Body of pancreas (tissue), 4 donors: Measurements from ENCODE around the gene DSC3. TPM values are rescaled to one million over a fixed set of nuclear protein-coding genes. Genes with fewer than 3 reads are reported as not detected.

Source experiments
- ATAC-seq: fragments of 150-250 bp; one replicate; pipeline ENCODE4 v1.9.1; 2016
- DNase-seq, 4 donors: peaks; one replicate each; pipeline ENCODE4 v3.0.0-alpha.2; 2019
- H3K27ac ChIP-seq, 4 donors: fragments of 200-600 bp; sonication (generic); 1 replicate in 3 of 4; 2 replicates in 1 of 4; pipeline versions ENCODE4 v1.5.1 to v1.6.1; 2016 to 2019; ENCODE audit warnings: mild to moderate bottlenecking in 1 of 4, mixed read lengths in 1 of 4, moderate library complexity in 1 of 4
- H3K27me3 ChIP-seq, 2 donors: fragments of 200-600 bp; sonication (generic); one replicate each; pipeline ENCODE4 v1.6.0; 2016; ENCODE audit warnings: mild to moderate bottlenecking in 1 of 2
- H3K36me3 ChIP-seq, 2 donors: fragments of 200-600 bp; sonication (generic); replicated peaks in 1 of 2; 2 replicates each; pipeline ENCODE4 v1.5.1; 2016; ENCODE audit warnings: low read depth in 2 of 2; ENCODE audit not compliant: insufficient read depth in 1 of 2
- H3K4me1 ChIP-seq: fragments of 200-600 bp; sonication (generic); one replicate; pipeline ENCODE4 v1.6.0; 2016
- H3K4me3 ChIP-seq, 2 donors: fragments of 200-600 bp; sonication (generic); 1 replicate in 1 of 2; 2 replicates in 1 of 2; pipeline ENCODE4 v1.5.1; 2016 to 2019
- H3K9me3 ChIP-seq, 3 donors: fragments of 200-600 bp; sonication (generic); 1 replicate in 2 of 3; 2 replicates in 1 of 3; pipeline ENCODE4 v1.5.1; 2016
- POLR2A ChIP-seq, 3 donors: fragments of 450-650 bp; IDR thresholded peaks; one replicate each; pipeline ENCODE4 v1.6.1; 2016; ENCODE audit warnings: antibody characterized with exemption in 3 of 3, mild to moderate bottlenecking in 2 of 3
- WGBS, 2 donors: methylation state at CpG; one replicate each; pipeline ENCODE4 v1.1.5; 2017; 5-methylcytosine and 5-hydroxymethylcytosine counted together
- intact Hi-C: fragments of 100-400 bp; cut with DNase I; formaldehyde crosslinking; loops from one replicate; pipeline ENCODE4 v1.15.1; 2023
- total RNA-seq, 2 donors: library from RNA; depleted of rRNA; stranded (reverse); fragments of >200 nt; gene quantifications; one replicate each; pipeline ENCODE4 v1.1.0, GENCODE V29; 2016
- TF ChIP-seq, protein P1 (sequence below), 7 experiments: fragments of 450-650 bp in 4 of 7; fragments of 200-600 bp in 3 of 7; sonication (generic) in 3 of 7; IDR thresholded peaks; one replicate each; pipeline ENCODE4 v1.5.1; 2016 to 2019; ENCODE audit warnings: antibody characterized with exemption in 7 of 7

Gene DSC3
- total RNA-seq, 2 donors from 2014 or later, result 0.26 TPM; not detected in 1

DNA sequence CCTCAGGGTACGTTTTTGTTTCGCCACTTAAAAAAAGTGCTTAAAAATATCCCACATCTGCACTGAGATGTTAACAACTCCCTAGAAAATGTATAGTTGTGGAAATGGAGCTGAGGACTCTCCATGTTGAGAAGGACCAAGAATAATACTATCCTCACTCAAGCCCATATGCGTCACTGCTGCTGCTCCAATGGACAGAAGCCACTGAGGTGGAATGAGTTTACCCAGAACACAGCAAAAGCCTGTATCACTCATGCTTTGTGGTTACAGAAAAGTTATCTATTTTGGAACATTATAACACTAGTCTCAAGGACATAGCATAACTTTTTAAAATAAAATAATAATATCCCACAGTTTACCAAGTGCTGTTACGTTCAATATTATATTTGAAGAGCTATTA, 31.9 kb downstream of the DSC3 start:
- H3K27me3 ChIP-seq, result no peaks in the 10 kb centered on the region
- TF ChIP-seq, protein P1, sequence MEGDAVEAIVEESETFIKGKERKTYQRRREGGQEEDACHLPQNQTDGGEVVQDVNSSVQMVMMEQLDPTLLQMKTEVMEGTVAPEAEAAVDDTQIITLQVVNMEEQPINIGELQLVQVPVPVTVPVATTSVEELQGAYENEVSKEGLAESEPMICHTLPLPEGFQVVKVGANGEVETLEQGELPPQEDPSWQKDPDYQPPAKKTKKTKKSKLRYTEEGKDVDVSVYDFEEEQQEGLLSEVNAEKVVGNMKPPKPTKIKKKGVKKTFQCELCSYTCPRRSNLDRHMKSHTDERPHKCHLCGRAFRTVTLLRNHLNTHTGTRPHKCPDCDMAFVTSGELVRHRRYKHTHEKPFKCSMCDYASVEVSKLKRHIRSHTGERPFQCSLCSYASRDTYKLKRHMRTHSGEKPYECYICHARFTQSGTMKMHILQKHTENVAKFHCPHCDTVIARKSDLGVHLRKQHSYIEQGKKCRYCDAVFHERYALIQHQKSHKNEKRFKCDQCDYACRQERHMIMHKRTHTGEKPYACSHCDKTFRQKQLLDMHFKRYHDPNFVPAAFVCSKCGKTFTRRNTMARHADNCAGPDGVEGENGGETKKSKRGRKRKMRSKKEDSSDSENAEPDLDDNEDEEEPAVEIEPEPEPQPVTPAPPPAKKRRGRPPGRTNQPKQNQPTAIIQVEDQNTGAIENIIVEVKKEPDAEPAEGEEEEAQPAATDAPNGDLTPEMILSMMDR (IDR thresholded peaks at IDR 0.05), result no peak
- TF ChIP-seq POLR2A (IDR thresholded peaks at IDR 0.05), result no peak
- H3K9me3 ChIP-seq, result no peaks in the 10 kb centered on the region
- 83% methylated on average over 4 of the region's 4 CpGs for WGBS, 2 donors
- DNase-seq, result no peak
- no peak for ATAC-seq
- H3K36me3 ChIP-seq, result no peaks in the 10 kb centered on the region
- H3K4me3 ChIP-seq, result no peak overlapping the region
- H3K27ac ChIP-seq, result no peak overlapping the region
- H3K4me1 ChIP-seq, result no peaks in the 10 kb centered on the region
- intact Hi-C loops, result no loop called here

DNA sequence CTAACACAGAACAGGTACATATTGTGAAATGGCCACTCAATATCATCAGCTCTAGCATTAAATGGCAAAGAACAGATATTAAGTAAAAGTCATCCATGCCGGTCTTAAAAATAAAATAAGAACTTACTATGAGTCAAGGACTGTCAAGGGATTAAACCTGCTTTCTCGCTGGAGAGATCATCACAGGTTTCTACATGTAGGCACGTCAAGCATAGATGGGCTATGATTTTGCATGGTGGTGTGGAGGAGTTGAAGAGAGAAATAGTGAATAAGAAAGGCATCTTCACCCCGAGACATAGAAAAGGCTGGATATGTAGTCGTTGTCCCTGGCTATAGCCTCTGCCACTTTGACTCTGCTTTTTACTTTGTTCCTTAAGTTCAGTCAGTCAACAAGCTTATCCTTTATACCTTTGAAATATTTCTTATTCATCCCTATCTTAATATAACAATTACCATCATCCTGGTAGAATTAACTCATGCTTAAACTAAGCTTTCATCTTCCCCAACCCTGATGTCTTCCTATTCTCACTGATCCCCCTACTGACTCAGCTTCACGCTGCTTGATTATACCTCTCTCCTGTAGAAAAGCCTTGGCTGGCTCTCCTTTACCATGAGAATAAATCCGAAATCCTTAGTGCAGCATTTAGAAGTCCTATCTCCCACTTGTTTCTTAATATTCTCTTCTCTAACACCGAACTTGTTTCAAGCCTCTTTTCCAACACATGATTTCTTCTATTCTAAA, 42.5 kb downstream of the DSC3 start:
- Histone ChIP-seq H3K27ac (no peak overlapping the region), H3K4me3 (no peak overlapping the region), H3K9me3 (no peaks in the 10 kb centered on the region), H3K36me3 (no peaks in the 10 kb centered on the region), H3K27me3 (no peaks in the 10 kb centered on the region), H3K4me1 (no peaks in the 10 kb centered on the region)
- ATAC-seq, result no peak
- intact Hi-C loops, result no loop called here
- DNase-seq, result no peak
- TF ChIP-seq, protein P1 (IDR thresholded peaks at IDR 0.05), result no peak
- no peak for TF ChIP-seq POLR2A (IDR thresholded peaks at IDR 0.05)
- whole genome bisulfite sequencing, 2 donors, result 72 to 77% methylated on average over 8 of the region's 8 CpGs

DNA sequence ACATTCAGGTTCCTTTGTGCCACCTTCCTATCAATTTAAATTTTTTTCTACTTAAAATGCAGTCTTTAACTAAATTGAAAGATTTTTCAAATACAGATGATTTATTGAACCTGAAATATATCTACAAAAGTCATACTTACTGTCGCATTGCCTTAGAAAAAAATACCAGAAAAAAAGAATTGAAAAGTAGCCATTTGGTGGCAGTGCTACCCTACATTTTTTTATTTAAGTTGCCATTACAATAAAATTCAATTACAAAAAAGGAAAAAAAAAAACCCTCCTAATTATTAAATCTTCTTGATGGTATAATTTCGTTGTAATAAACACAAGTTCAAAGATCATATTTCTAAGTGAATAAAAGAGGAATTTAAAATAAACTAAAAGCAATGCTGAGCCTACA, 43.4 kb downstream of the DSC3 start:
- no peaks in the 10 kb centered on the region for H3K27me3 ChIP-seq
- H3K4me3 ChIP-seq, result no peak overlapping the region
- no peaks in the 10 kb centered on the region for H3K4me1 ChIP-seq
- TF ChIP-seq, protein P1 (IDR thresholded peaks at IDR 0.05), result peak in 5 of 7 experiments; percentile 21 to 35 (median 33)
- TF ChIP-seq POLR2A (IDR thresholded peaks at IDR 0.05), result no peak
- WGBS, 2 donors, result 12% methylated on average over 2 of the region's 2 CpGs
- no peaks in the 10 kb centered on the region for H3K9me3 ChIP-seq
- no peak overlapping the region for H3K27ac ChIP-seq
- intact Hi-C loops, result no loop called here
- DNase-seq (no peak), ATAC-seq (no peak)
- H3K36me3 ChIP-seq, result no peaks in the 10 kb centered on the region

DNA sequence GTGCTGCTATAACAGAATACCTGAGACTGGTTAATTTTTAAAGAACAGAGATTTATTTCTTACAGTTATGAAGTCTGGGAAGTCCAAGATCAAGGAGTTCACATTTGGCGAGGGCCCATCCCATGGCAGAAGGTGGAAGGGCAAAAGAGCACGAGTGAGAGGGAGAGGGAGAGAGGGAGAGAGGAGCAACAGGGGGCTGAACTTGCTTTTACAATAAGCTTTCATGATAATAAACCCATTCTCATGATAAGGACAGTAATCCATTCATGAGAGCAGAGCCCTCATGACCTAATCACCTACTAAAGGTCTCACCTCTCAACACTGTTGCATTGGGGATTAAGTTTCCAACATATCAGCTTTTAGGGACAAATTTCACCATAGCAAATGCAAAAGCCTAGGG, 45.3 kb downstream of the DSC3 start:
- no peaks in the 10 kb centered on the region for H3K9me3 ChIP-seq
- H3K27ac ChIP-seq, result no peak overlapping the region
- no peaks in the 10 kb centered on the region for H3K36me3 ChIP-seq
- no peak for ATAC-seq
- 41 to 52% methylated on average over 2 of the region's 2 CpGs for WGBS, 2 donors
- intact Hi-C loops, result no loop called here
- TF ChIP-seq, protein P1 (IDR thresholded peaks at IDR 0.05), result no peak
- no peak for TF ChIP-seq POLR2A (IDR thresholded peaks at IDR 0.05)
- no peak for DNase-seq
- no peaks in the 10 kb centered on the region for H3K27me3 ChIP-seq
- H3K4me3 ChIP-seq, result no peak overlapping the region
- H3K4me1 ChIP-seq, result no peaks in the 10 kb centered on the region

DNA sequence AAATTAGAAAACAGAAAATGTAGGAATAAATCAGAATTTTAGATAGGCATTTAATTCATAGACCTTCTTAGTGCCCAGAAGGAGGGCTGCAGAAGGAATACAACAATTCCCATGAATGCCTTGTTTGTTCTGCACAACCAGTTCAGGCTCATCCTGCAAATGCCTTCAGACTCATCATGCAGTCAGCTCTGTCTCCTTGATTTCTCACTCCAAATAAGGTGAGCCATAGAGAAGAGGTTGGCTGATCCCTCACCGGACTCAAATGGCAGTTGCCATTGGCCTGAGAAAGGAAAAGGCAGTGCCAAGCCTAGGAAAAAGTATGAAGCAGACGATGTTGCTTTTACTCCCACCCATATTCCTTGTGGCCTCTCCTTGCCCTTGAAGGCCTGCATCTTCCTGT, 50.3 kb downstream of the DSC3 start:
- Histone ChIP-seq H3K27me3 (no peaks in the 10 kb centered on the region), H3K4me3 (no peak overlapping the region), H3K9me3 (no peaks in the 10 kb centered on the region), H3K36me3 (no peaks in the 10 kb centered on the region), H3K4me1 (no peaks in the 10 kb centered on the region), H3K27ac (no peak overlapping the region)
- intact Hi-C loops, result no loop called here
- TF ChIP-seq, protein P1 (IDR thresholded peaks at IDR 0.05), result no peak
- TF ChIP-seq POLR2A (IDR thresholded peaks at IDR 0.05), result no peak
- ATAC-seq, result no peak
- DNase-seq, result no peak
- WGBS, 2 donors, result 80 to 83% methylated on average over 2 of the region's 2 CpGs
